ENCODE results near the gene EGLN3. TPM values are rescaled to one million over a fixed set of nuclear protein-coding genes. Genes with fewer than 3 reads are reported as not detected.

EGLN3 gene
- total and polyA plus RNA-seq, 2 donors (not counting 3 experiments of a cell fraction or from before 2014, with no cell fraction given), result 0.20 TPM; not detected in 1

GRCh38 chr14:33902363-33902762 lies 48.5 kb downstream of the EGLN3 start:
- Histone ChIP-seq H3K9ac (replicated peaks; ENCODE audit: extremely low read depth, insufficient read depth, low read length) (no peak overlapping the region), H4K20me1 (replicated peaks; ENCODE audit: control insufficient read depth, extremely low read depth, insufficient read depth, low read length) (no peaks in the 10 kb centered on the region), H2AFZ (ENCODE audit: low read depth, low read length) (no peak overlapping the region), H3K36me3 (ENCODE audit: control insufficient read depth in 2 of 2, extremely low read depth in 1 of 2, insufficient read depth in 2 of 2, low read length in 2 of 2) (no peaks in the 10 kb centered on the region), H3K4me1 (ENCODE audit: control insufficient read depth, extremely low read depth, insufficient read depth, low read length) (no peaks in the 10 kb centered on the region), H3K27ac (ENCODE audit: insufficient read depth, low read depth, low read length) (no peak overlapping the region), H3K27me3 (ENCODE audit: control insufficient read depth in 2 of 2, insufficient read depth in 2 of 2, low read length in 2 of 2) (peaks cover 0 to 2% of the 10 kb centered on the region in 2 experiments), H3K9me3 (replicated peaks; ENCODE audit: control insufficient read depth, insufficient read depth, low read length) (no peaks in the 10 kb centered on the region), H3K4me3 (replicated peaks in 1 of 3; ENCODE audit: insufficient read depth in 1 of 3, low read depth in 1 of 3, low read length in 3 of 3) (no peak overlapping the region), H3K4me2 (ENCODE audit: insufficient read depth, low read length) (no peak overlapping the region), H3K79me2 (ENCODE audit: control insufficient read depth, insufficient read depth, low read length) (no peaks in the 10 kb centered on the region), H3K9me1 (replicated peaks; ENCODE audit: control insufficient read depth, extremely low read depth, insufficient read depth, low read length) (no peaks in the 10 kb centered on the region)
- intact Hi-C loops (cut with micrococcal nuclease) (no loop called here), dilution Hi-C loops (cut with MboI; ENCODE audit: extremely low pct_ligation_motif_present, low sequenced_read_pairs) (no loop called here)
- BruUV-seq (replicated peaks), result no TSS peak
- POLR2A ChIA-PET, result no interaction called here
- FAIRE-seq (no peak), DNase-seq (ENCODE audit: low read depth, low spot score) (no peak)
- CTCF ChIA-PET, result interaction anchor here (1.5 kb wide), 1 partner anchor 8 kb away, joined by 3 read pairs; no protein-coding TSS in a partner anchor
- TF ChIP-seq, protein P1, sequence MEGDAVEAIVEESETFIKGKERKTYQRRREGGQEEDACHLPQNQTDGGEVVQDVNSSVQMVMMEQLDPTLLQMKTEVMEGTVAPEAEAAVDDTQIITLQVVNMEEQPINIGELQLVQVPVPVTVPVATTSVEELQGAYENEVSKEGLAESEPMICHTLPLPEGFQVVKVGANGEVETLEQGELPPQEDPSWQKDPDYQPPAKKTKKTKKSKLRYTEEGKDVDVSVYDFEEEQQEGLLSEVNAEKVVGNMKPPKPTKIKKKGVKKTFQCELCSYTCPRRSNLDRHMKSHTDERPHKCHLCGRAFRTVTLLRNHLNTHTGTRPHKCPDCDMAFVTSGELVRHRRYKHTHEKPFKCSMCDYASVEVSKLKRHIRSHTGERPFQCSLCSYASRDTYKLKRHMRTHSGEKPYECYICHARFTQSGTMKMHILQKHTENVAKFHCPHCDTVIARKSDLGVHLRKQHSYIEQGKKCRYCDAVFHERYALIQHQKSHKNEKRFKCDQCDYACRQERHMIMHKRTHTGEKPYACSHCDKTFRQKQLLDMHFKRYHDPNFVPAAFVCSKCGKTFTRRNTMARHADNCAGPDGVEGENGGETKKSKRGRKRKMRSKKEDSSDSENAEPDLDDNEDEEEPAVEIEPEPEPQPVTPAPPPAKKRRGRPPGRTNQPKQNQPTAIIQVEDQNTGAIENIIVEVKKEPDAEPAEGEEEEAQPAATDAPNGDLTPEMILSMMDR (IDR thresholded peaks at IDR 0.05; ENCODE audit: extremely low read depth in 1 of 2, insufficient read depth in 1 of 2, low read depth in 1 of 2, low read length in 2 of 2), result no peak
- TF ChIP-seq JUN (IDR thresholded peaks at IDR 0.05; ENCODE audit: borderline replicate concordance, insufficient read depth, insufficient read length, low read depth), result no peak
- no peak for TF ChIP-seq POLR2AphosphoS5 (IDR thresholded peaks at IDR 0.05; ENCODE audit: insufficient read depth, low read depth, low read length)
- no peak for TF ChIP-seq POLR2A (IDR thresholded peaks at IDR 0.05; ENCODE audit: low read depth, low read length)
- TF ChIP-seq MYC (IDR thresholded peaks at IDR 0.05; ENCODE audit: low read depth, low read length), result no peak
- TF ChIP-seq MAX (IDR thresholded peaks at IDR 0.05; ENCODE audit: insufficient read depth, insufficient read length), result no peak
- no peak for TF ChIP-seq EZH2 (IDR thresholded peaks at IDR 0.05; ENCODE audit: borderline replicate concordance, low read depth, low read length, severe bottlenecking)
- TF ChIP-seq GATA2 (IDR thresholded peaks at IDR 0.05; ENCODE audit: insufficient read depth, insufficient read length, low read depth, low read length), result no peak

Data from endothelial cell of umbilical vein (primary cell).